GM23338 (cell line): ENCODE results near the gene LRP1-AS.

Experiments
- CTCF ChIP-seq, 2 experiments: fragments of 200-600 bp in 1 of 2; sonication (generic) in 1 of 2; conservative IDR thresholded peaks; 2 replicates each; pipeline versions ENCODE4 v1.5.1 to v1.6.1; 2016 to 2017; ENCODE audit warnings: antibody characterized with exemption in 2 of 2, low read depth in 2 of 2, mild to moderate bottlenecking in 2 of 2, moderate library complexity in 1 of 2
- EZH2 ChIP-seq: fragments of 200-600 bp; sonication (generic); IDR thresholded peaks from one replicate; pipeline ENCODE4 v1.8.0; 2017; ENCODE audit warnings: antibody characterized with exemption, mild to moderate bottlenecking, low read depth; ENCODE audit not compliant: unreplicated experiment
- EZH2phosphoT487 ChIP-seq: fragments of 200-600 bp; sonication (generic); IDR thresholded peaks from one replicate; pipeline ENCODE4 v1.8.1; 2018; ENCODE audit warnings: antibody characterized with exemption; ENCODE audit not compliant: unreplicated experiment
- JUNB ChIP-seq: IDR thresholded peaks from one replicate; pipeline ENCODE4 v1.6.1; 2016; ENCODE audit warnings: antibody characterized with exemption; ENCODE audit not compliant: unreplicated experiment
- POLR2AphosphoS5 ChIP-seq: IDR thresholded peaks from 2 replicates; pipeline ENCODE4 v1.6.1; 2016; ENCODE audit warnings: antibody characterized with exemption, low read depth
- REST ChIP-seq: IDR thresholded peaks from one replicate; pipeline ENCODE4 v1.6.1; 2018; ENCODE audit warnings: antibody characterized with exemption; ENCODE audit not compliant: unreplicated experiment
- ZNF114 ChIP-seq: fragments of 250-450 bp; sonication (Bioruptor Pico); IDR thresholded peaks from 2 replicates; pipeline ENCODE4 v1.5.0; 2020; ENCODE audit warnings: mild to moderate bottlenecking, moderate library complexity
- ZNF331 ChIP-seq: fragments of 250-450 bp; sonication (Bioruptor Pico); IDR thresholded peaks from 2 replicates; pipeline ENCODE4 v1.5.0; 2020; ENCODE audit warnings: low read depth, mild to moderate bottlenecking, moderate library complexity

- no peak for TF ChIP-seq EZH2
- no peak for TF ChIP-seq CTCF (conservative IDR thresholded peaks at IDR 0.05; ENCODE audit: low read depth in 2 of 2)
- no peak for TF ChIP-seq POLR2AphosphoS5
- TF ChIP-seq REST: no peak
- TF ChIP-seq ZNF331 (CRISPR knock-in tag): no peak
- no peak for TF ChIP-seq EZH2phosphoT487
- no peak for TF ChIP-seq ZNF114 (CRISPR knock-in tag)
- TF ChIP-seq JUNB: no peak
Measured at GRCh38 chr12:57150400-57151000, 3.1 kb upstream of the LRP1-AS start.
